ENCODE measurements around the gene MCM10.

DNA sequence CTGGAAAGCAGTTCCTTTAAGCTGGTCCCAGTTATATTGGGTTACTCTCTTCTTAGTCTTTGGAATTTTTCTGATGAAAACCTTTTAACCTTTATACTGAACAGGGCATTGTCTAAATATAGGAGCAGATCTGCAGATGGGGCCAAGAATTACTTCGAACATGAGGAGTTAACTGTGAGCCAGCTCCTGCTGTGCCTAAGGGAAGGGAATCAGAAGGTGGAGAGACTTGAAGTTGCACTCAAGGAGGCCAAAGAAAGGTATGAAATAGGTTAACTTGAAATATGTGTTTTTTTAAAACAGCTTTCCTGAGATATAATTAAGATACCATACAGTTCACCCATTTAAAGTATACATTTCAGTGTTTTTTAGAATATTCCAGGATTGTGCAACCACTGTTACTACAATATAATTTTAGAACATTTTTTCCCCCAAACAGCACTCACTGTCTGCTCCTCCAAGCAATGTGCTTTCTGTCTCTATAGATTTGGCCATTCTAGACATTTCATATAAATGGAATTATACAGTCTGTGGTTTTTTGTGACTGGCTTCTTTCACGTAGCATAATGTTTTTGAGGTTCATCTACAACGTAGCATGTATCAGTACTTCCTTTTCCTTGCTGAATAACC lies 42.5 kb upstream of the MCM10 start:
- TF ChIP-seq, protein P1, sequence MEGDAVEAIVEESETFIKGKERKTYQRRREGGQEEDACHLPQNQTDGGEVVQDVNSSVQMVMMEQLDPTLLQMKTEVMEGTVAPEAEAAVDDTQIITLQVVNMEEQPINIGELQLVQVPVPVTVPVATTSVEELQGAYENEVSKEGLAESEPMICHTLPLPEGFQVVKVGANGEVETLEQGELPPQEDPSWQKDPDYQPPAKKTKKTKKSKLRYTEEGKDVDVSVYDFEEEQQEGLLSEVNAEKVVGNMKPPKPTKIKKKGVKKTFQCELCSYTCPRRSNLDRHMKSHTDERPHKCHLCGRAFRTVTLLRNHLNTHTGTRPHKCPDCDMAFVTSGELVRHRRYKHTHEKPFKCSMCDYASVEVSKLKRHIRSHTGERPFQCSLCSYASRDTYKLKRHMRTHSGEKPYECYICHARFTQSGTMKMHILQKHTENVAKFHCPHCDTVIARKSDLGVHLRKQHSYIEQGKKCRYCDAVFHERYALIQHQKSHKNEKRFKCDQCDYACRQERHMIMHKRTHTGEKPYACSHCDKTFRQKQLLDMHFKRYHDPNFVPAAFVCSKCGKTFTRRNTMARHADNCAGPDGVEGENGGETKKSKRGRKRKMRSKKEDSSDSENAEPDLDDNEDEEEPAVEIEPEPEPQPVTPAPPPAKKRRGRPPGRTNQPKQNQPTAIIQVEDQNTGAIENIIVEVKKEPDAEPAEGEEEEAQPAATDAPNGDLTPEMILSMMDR (IDR thresholded peaks at IDR 0.05; ENCODE audit: low read depth, low read length) = no peak
- TF ChIP-seq POLR2A (IDR thresholded peaks at IDR 0.05; ENCODE audit: extremely low read depth, insufficient read length) = no peak
- TF ChIP-seq MYC (IDR thresholded peaks at IDR 0.05; ENCODE audit: low read depth, low read length) = no peak

Measured in NB4 (cell line).